ENCODE results near the gene CFAP61.

Gene CFAP61

GRCh38 chr20:20407891-20408805, 355.8 kb downstream of the CFAP61 start:
- DNase-seq: no peak

DNA sequence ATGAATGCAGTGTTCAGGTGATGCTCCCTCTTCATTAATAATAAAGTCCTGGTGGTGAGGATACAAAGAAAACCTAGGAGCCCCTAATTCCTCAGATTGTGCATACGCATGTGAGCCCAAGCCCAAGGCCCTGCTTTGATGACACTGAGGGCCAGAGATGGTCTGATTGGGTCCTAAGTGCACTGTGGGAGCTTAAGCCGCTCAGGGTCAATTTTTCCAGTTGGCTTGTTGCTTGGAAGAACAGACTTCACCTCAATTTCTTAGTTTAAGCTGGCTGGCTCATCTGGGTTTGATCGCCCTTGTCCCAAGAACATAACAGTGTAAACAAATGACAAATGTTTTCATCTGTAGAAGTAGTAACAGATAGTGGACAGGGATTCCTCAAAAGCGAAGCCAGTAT, 357.0 kb downstream of the CFAP61 start:
- DNase-seq: no peak
